Panc1 (cell line): ENCODE data around the gene ZNF609.

ENCODE experiments used
- CTCF ChIP-seq: fragments of 450-650 bp; IDR thresholded peaks from 2 replicates; pipeline ENCODE4 v1.5.1; 2017; ENCODE audit warnings: mild to moderate bottlenecking
- POLR2AphosphoS5 ChIP-seq: IDR thresholded peaks from 2 replicates; pipeline ENCODE4 v1.6.1; 2012; ENCODE audit warnings: mild to moderate bottlenecking, low read depth, low read length, moderate library complexity
- SIN3A ChIP-seq: IDR thresholded peaks from 2 replicates; pipeline ENCODE4 v1.6.1; 2012; ENCODE audit warnings: low read depth, mild to moderate bottlenecking, low read length, moderate library complexity, borderline replicate concordance; ENCODE audit not compliant: insufficient read depth
- TF ChIP-seq, protein P1 (sequence below), 2 experiments: IDR thresholded peaks; 2 replicates each; pipeline ENCODE4 v1.6.1; 2011 to 2012; ENCODE audit warnings: low read depth in 2 of 2, control low read depth in 1 of 2, low read length in 1 of 2, mild to moderate bottlenecking in 1 of 2, moderate library complexity in 1 of 2; ENCODE audit not compliant: insufficient read depth in 1 of 2

- TF ChIP-seq CTCF, result no peak
- no peak for TF ChIP-seq POLR2AphosphoS5
- TF ChIP-seq, protein P1, sequence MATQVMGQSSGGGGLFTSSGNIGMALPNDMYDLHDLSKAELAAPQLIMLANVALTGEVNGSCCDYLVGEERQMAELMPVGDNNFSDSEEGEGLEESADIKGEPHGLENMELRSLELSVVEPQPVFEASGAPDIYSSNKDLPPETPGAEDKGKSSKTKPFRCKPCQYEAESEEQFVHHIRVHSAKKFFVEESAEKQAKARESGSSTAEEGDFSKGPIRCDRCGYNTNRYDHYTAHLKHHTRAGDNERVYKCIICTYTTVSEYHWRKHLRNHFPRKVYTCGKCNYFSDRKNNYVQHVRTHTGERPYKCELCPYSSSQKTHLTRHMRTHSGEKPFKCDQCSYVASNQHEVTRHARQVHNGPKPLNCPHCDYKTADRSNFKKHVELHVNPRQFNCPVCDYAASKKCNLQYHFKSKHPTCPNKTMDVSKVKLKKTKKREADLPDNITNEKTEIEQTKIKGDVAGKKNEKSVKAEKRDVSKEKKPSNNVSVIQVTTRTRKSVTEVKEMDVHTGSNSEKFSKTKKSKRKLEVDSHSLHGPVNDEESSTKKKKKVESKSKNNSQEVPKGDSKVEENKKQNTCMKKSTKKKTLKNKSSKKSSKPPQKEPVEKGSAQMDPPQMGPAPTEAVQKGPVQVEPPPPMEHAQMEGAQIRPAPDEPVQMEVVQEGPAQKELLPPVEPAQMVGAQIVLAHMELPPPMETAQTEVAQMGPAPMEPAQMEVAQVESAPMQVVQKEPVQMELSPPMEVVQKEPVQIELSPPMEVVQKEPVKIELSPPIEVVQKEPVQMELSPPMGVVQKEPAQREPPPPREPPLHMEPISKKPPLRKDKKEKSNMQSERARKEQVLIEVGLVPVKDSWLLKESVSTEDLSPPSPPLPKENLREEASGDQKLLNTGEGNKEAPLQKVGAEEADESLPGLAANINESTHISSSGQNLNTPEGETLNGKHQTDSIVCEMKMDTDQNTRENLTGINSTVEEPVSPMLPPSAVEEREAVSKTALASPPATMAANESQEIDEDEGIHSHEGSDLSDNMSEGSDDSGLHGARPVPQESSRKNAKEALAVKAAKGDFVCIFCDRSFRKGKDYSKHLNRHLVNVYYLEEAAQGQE (IDR thresholded peaks at IDR 0.05; ENCODE audit: insufficient read depth in 1 of 2, low read depth in 2 of 2, low read length in 1 of 2), result no peak
- TF ChIP-seq SIN3A, result no peak
Observed at GRCh38 chr15:64536244-64536836, 76.0 kb downstream of the ZNF609 start.
